Measurements from ENCODE around the gene CTNNBIP1.

Gene CTNNBIP1

GRCh38 chr1:9904596-9904995, 5.5 kb downstream of the CTNNBIP1 start:
- no peak for DNase-seq (ENCODE audit: low spot score)

- DNase-seq (ENCODE audit: low spot score) = no peak
These were observed 6.1 kb downstream of the CTNNBIP1 start for GRCh38 chr1:9903801-9904527.

GRCh38 chr1:9902060-9902452, 8.0 kb downstream of the CTNNBIP1 start:
- no peak for DNase-seq (ENCODE audit: low spot score)

GRCh38 chr1:9901148-9902059, 8.7 kb downstream of the CTNNBIP1 start:
- no peak for DNase-seq (ENCODE audit: low spot score)

DNA sequence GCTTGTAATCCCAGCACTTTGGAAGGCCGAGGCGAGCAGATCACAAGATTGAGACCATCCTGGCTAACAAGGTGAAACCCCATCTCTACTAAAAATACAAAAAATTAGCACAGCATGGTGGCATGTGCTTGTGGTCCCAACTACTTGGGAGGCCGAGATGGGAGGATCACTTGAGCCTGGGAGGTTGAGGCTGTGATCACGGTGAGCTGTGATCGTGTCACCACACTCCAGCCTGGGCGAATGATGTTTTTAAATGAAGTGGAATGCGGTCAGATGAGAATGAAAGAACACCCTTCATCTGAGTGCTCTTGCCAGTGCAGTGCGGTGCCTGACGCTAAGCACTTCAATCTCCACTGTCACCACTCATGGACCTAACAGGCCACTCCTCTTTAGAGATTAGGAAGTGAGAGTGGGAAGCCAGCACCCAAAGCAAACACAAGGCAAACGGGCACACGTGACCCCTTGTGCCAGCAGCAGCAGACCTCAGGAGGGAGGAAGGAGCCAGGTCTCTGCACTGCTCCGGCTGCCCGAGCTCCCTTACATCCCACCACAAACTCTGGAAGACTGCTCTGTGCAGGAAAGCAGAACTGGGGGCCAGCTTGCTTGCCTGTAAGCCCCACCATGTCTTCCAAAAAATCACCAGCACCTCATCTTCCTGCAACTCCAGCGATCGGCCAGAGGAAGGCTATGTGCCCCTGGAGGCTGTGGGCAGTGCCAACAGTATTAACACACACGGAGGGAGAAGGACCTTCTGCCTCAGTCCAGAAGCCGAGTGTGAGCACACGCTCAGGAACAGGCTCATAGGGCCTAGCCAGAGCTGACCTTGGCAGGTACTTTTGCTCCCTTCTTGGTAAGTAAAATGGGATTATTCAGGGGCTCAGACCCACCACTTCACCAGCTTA, 9.7 kb downstream of the CTNNBIP1 start:
- DNase-seq (ENCODE audit: low spot score) = no peak

- DNase-seq (ENCODE audit: low spot score) = no peak
These were observed 16.0 kb downstream of the CTNNBIP1 start for GRCh38 chr1:9894115-9894514.

DNA sequence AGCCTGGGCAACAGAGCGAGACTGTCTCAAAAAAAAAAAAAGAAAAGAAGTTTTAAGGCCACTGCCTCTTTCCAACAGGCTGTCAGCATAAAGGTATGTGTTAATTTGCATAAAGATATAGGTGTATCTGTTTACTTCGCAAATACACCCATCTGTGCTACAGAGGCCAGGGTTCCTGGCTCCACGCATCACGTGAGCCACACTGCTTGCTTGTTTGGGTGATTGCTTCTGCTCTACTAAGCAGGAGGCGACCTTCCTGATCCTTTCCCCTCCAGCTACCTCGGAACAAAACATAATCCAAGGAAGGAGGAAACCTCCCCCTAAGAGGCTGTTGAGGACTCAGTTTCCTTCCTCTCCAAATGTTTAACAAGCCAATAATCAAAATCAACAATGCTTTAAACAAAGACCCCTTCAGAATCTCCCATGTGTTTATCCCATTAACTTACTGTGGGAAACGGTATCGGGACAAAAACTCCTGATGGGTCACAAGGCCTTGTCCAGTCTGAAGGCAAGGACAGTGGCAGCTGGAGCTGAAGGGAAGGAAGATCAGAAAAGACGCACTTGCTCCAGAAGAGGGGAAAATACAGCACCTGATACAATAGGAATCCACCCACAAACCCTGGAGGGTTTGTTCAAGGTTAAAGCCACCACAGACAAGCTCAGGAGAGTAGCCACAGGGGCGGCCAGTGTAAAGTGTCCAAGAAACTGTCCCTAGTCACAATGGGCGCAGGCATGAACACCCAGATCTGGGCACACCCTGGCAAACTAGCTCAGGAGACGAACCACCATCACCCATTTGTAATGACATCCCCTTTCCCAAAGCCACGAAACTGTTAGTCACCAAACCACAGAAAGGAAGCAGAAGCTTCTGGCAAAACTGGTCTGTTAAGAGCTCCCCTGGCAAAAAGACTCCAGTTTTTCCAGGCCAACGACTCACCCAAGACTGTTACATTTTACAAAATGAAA, 17.2 kb downstream of the CTNNBIP1 start:
- DNase-seq (ENCODE audit: low spot score) = no peak

DNA sequence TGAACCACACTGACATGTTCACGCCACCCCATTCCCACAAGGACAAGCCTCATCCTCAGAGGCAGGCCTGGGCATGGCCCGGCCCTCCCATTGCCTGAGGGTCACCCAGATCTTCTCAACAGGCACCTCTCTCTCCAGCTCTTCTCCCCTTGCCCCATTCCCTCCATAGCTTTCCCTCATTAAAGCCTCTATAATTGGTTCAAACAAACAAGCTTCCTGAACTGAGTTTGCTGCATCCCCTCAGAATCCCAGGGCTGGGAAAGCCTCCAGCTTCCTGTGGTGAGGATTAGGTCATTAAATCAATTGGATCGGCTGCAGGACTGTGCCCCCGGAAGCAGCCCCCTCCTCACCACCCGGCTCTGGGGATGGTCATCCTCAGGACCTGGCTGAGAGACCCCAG, 18.9 kb downstream of the CTNNBIP1 start:
- no peak for DNase-seq (ENCODE audit: low spot score)

DNA sequence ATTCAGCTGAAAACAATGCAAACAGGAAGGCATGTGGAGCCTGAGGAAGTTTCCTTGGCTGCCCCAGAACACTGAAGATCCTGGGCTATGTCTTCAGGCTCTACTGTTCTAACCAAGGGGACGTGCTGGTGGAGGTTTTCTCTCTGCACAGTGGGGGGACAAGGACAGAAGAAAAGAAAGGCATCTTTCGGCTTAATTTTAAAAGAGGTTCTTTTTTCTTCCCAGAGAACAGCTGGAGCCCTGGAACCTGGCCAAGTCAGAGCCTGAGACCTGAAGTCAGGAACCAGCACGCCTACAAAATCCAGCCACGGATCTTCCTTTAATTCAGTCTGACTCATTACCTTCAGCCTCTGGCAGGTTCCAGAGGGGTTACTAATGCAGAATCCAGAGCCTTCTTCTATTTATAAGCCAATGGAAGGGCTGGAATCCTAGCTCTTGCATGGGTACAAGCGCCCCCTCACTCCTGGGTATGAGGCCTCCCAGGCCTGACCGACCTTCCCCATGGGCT, 19.8 kb downstream of the CTNNBIP1 start:
- no peak for DNase-seq (ENCODE audit: low spot score)

GRCh38 chr1:9889411-9889810, 20.7 kb downstream of the CTNNBIP1 start:
- no peak for DNase-seq (ENCODE audit: low spot score)

GRCh38 chr1:9888886-9889285, 21.2 kb downstream of the CTNNBIP1 start:
- no peak for DNase-seq (ENCODE audit: low spot score)

DNA sequence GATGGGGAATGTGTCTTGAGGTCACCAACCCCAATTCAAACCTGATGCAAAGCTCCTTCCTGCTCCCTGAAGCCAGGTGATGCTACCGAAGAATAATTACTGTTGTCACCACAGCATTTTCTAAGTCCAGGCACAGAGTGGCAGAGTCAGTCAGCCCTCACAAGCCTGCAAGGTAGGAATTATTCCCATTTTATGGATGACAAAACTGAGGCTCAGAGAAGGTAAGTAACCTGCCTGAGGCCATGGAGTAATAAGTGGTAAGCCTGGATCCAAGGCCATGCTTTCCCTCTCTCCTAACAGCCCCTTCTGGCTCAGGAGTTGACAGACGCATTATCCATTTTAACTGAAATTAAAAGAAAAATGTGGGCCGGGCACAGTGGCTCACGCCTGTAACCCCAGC, 23.0 kb downstream of the CTNNBIP1 start:
- DNase-seq (ENCODE audit: low spot score) = no peak

DNA sequence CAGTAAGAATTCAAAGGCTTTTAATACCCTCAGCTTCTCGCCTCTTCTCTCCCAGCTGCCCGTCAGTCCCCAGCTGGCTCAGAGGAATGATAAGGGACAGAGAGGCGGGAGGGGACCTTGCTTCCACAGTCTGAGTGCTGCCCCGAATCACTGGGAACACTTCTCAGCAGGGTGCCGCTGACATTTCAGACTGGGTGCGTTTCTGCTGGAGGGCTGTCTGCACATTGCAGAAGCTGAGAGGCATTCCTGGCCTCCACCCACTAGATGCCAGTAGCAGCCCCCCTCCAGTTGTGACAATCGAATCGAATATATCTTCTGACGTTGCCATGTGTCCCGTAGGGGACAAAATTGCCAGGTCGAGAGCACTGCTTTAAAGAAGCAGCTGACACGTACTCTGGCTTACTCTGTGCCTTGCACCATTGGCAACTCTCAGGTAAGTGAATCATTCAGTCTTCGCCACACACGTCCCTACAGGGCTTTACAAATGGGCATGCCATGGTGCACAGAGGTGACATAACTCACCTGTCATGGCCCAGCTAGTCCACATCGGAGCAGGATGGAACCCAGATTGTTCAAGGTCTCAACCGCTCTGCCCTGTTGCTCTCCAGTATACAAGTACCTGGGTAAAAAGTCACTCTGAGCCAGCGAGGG, 23.9 kb downstream of the CTNNBIP1 start:
- DNase-seq (ENCODE audit: low spot score) = no peak

DNA sequence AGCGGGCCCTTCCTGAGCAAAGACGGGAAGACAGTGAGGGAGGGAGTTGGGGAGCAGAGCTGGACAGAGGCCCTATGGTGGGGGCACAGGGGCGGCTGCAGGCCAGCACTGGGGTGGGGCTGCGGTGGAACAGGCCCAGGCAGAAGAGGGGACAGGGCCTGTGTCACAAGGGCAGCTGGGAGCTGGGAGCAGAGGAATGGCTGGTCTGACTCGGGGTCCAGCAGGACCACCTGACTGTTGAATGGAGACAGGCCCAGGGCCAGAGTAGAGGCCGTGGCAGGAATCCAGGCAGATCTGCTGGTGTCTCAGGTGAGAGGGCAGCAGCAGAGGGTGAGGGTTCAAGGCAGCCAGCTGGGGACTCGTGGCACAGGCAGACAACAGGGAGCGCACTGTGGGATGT, 25.3 kb downstream of the CTNNBIP1 start:
- DNase-seq (ENCODE audit: low spot score) = no peak

- DNase-seq (ENCODE audit: low spot score) = no peak
These were observed 26.3 kb downstream of the CTNNBIP1 start for GRCh38 chr1:9883585-9884449.

GRCh38 chr1:9882945-9883303, 27.1 kb downstream of the CTNNBIP1 start:
- no peak for DNase-seq (ENCODE audit: low spot score)

DNA sequence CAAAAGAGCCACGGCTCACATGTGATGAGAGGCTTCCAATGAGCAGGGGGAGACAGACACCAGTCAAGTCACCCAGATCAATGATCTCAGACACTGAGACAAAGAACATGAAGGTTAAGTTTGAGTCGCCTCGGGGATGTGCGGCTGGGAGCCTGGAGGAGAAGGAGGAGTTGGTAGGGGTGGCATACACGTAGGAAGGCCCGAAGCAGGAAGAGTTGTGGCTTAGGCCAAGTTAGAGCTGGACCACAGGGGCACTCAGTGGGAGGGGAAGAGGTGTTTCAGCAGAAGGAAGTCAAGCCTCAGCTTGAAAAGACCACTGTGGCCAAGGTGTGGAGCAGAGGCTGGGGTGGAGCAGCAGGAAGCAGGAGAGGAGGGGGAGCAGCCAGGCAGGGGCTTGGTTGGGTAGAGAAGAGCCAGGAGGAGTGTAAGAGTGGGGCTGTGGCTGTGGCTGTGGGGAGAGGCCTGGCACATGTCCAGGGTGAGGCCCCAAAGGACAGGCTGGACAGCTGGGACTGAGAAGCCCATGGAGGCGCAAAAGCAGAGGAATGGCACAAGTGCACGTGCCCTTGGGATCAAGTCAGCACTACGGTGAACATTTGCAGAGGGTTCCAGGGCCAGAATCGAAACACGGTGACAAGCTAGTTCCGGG, 27.6 kb downstream of the CTNNBIP1 start:
- no peak for DNase-seq (ENCODE audit: low spot score)

- no peak for DNase-seq (ENCODE audit: low spot score)
These were observed 28.2 kb downstream of the CTNNBIP1 start for GRCh38 chr1:9881838-9882249.

DNA sequence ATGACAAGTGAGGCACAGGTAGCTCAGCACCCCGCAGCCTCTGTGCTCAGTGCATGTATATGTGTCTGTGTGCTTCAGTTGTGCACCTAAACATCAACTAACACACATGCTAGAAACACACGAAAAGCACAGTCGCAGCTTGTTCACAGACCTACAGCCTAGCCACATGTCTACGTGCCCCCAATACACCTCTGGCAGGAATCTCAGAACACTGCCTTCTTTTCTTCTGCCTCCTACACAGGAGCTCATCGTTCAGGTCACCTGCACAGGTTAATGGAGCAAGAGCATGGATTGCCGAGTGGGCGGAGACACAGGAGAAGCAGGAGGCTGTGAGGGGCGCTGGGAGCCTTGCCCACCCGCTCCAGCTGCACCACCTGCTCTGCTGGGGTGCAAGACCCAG, 31.7 kb downstream of the CTNNBIP1 start:
- no peak for DNase-seq (ENCODE audit: low spot score)

Measured in HuH-7 (cell line).